Activated T-cell treated with anti-CD3 and anti-CD28 coated beads, Interleukin-2, amount 50 U/mL, for 24 hours (primary cell): ENCODE results near the gene TMEM72.

Source experiments
- DNase-seq: peaks from one replicate; pipeline ENCODE4 v3.0.0-alpha.2; 2020
- H3K27ac Mint-ChIP-seq: 2 replicates; pipeline ENCODE4 v1.8.0; 2020; ENCODE audit warnings: mild to moderate bottlenecking, mixed read lengths
- H3K27me3 Mint-ChIP-seq: 2 replicates; pipeline ENCODE4 v1.8.0; 2020; ENCODE audit warnings: mixed read lengths
- H3K36me3 Mint-ChIP-seq: 2 replicates; pipeline ENCODE4 v1.8.0; 2020; ENCODE audit warnings: low read depth, mixed read lengths
- H3K4me1 Mint-ChIP-seq: 2 replicates; pipeline ENCODE4 v1.8.0; 2020; ENCODE audit warnings: low read depth, mixed read lengths
- H3K4me3 Mint-ChIP-seq: 2 replicates; pipeline ENCODE4 v1.8.0; 2020; ENCODE audit warnings: mild to moderate bottlenecking, moderate library complexity, mixed read lengths
- H3K9me3 Mint-ChIP-seq: 2 replicates; pipeline ENCODE4 v1.8.0; 2020; ENCODE audit warnings: mixed read lengths

The TMEM72 gene

GRCh38 chr10:44946205-44946604, 35.1 kb downstream of the TMEM72 start:
- Mint-ChIP-seq H3K27ac (no peak overlapping the region), H3K4me3 (no peak overlapping the region)
- no peak for DNase-seq

DNA sequence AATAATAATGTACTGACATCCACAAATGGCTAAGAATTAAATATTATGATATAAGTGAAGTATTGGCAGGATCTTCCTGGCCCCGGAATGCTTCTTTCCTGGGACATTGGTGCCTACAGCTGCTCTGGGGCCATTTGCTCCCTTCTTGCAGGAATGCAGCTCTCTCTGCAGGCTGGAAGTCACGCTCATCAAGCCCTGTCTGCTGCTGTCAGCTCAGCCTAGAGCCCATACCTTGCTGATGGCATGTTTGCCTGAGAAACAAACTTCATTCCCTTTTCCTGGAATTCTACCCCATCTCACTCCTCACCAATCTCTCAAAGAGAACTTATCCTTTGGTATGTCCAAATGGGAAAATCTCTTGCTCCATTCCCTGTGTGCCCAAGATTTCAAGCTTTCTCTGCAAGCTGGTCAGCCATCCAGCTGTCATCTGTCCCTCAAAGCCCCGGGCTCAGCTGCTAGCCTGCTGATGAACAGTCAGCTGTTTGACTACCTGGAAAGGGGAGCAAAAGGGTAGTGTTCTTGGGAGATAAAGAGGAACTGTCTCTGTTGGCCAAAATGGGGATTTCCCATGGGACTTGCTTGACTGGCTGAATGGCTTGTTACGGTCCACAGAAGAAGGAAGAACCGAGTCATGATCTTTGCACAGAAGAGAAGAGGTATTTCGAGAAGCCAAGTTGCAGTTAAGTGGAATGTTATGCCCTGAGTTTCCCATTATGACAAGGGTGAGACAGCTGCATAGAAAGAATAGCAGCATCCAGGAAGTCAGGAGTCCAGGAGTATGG, 36.4 kb downstream of the TMEM72 start:
- H3K4me1 Mint-ChIP-seq = peaks cover 1% of the 10 kb centered on the region
- peaks cover 14% of the 10 kb centered on the region for H3K9me3 Mint-ChIP-seq
- peaks cover 1% of the 10 kb centered on the region for H3K36me3 Mint-ChIP-seq
- no peak for DNase-seq
- H3K4me3 Mint-ChIP-seq = no peak overlapping the region
- H3K27me3 Mint-ChIP-seq = peaks cover 12% of the 10 kb centered on the region
- H3K27ac Mint-ChIP-seq = no peak overlapping the region

More at GRCh38 chr10:44946205-44946604, 35.1 kb downstream of the TMEM72 start:
- Mint-ChIP-seq H3K36me3 (peaks cover under 1% of the 10 kb centered on the region), H3K4me1 (peaks cover 1% of the 10 kb centered on the region), H3K27me3 (peaks cover 17% of the 10 kb centered on the region), H3K9me3 (peaks cover 17% of the 10 kb centered on the region)

- Mint-ChIP-seq H3K27me3 (peaks cover 6% of the 10 kb centered on the region), H3K36me3 (peaks cover 1% of the 10 kb centered on the region), H3K4me3 (no peak overlapping the region), H3K4me1 (peaks cover 1% of the 10 kb centered on the region), H3K9me3 (peaks cover 14% of the 10 kb centered on the region), H3K27ac (no peak overlapping the region)
- no peak for DNase-seq
Observed at GRCh38 chr10:44948642-44949041, 37.5 kb downstream of the TMEM72 start.

DNA sequence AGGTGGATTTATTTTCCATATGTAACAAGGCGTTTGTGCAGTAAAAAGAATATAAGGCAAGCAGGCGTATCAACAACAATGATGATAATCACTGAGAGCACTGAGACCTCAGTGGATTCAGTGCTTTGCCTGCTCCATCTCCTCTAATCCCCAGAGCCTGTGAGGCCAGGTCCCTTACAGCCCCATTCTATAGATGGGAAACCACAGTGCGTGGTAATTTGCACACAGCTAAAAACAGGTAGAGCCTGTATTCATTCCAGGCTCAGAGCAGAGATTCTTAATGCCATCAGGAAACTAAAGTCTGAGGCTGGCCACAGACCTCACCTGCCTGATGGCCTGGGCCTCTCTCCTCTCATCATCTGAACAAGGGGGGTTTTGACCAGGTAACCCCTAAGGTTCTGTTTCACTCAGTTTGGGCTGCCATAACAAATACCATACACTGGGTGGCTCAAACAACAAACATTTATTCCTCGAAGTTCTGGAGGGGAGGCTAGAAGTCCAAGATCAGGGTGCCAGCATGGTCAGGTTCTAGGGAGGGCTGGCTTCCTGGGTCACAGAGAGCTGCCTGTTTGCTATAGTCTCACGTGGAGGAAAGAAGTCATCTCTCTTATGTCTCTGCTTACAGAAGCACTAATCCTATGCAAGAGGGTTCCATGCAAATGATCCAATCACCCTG, 38.1 kb downstream of the TMEM72 start:
- Mint-ChIP-seq H3K9me3 (peaks cover 11% of the 10 kb centered on the region), H3K4me3 (no peak overlapping the region), H3K27ac (no peak overlapping the region), H3K27me3 (peaks cover 4% of the 10 kb centered on the region), H3K36me3 (peaks cover 1% of the 10 kb centered on the region), H3K4me1 (peaks cover 1% of the 10 kb centered on the region)
- DNase-seq = no peak

DNA sequence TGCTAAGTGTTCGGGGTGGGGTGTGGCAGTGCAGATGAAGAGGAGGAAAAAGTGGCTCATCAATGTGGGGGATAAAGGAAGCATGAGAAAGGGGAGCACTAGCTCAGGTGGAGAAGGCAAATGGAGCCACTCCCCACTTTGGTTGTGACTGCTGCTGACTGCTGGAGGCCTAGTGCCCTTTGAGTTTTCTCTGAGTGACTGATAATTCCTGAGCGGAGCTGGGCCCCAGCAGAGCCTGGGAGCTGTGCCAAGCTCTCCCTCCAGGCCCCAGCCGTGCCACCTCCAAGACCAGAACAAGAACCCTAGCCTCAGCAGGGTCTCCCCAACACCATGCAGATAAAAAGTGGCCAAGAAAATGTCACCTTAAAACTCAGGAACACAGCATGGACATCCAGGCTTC, 38.8 kb downstream of the TMEM72 start:
- Mint-ChIP-seq H3K4me1 (peaks cover 1% of the 10 kb centered on the region), H3K4me3 (no peak overlapping the region), H3K27me3 (no peaks in the 10 kb centered on the region), H3K36me3 (peaks cover 1% of the 10 kb centered on the region), H3K9me3 (peaks cover 6% of the 10 kb centered on the region), H3K27ac (no peak overlapping the region)
- no peak for DNase-seq

GRCh38 chr10:44950326-44951225, 39.4 kb downstream of the TMEM72 start:
- Mint-ChIP-seq H3K27me3 (no peaks in the 10 kb centered on the region), H3K4me1 (peaks cover 1% of the 10 kb centered on the region), H3K27ac (no peak overlapping the region), H3K36me3 (peaks cover 2% of the 10 kb centered on the region), H3K4me3 (no peak overlapping the region), H3K9me3 (no peaks in the 10 kb centered on the region)
- no peak for DNase-seq

GRCh38 chr10:44951576-44952226, 40.6 kb downstream of the TMEM72 start:
- no peaks in the 10 kb centered on the region for H3K4me1 Mint-ChIP-seq
- no peak overlapping the region for H3K4me3 Mint-ChIP-seq
- no peaks in the 10 kb centered on the region for H3K27me3 Mint-ChIP-seq
- H3K27ac Mint-ChIP-seq = no peak overlapping the region
- peaks cover 13% of the 10 kb centered on the region for H3K36me3 Mint-ChIP-seq
- peaks cover under 1% of the 10 kb centered on the region for H3K9me3 Mint-ChIP-seq
- no peak for DNase-seq

- Mint-ChIP-seq H3K27ac (no peak overlapping the region), H3K4me3 (no peak overlapping the region), H3K4me1 (peaks cover 3% of the 10 kb centered on the region), H3K36me3 (peaks cover 17% of the 10 kb centered on the region), H3K9me3 (peaks cover 3% of the 10 kb centered on the region), H3K27me3 (no peaks in the 10 kb centered on the region)
- no peak for DNase-seq
Observed at GRCh38 chr10:44952779-44953231, 41.7 kb downstream of the TMEM72 start.

DNA sequence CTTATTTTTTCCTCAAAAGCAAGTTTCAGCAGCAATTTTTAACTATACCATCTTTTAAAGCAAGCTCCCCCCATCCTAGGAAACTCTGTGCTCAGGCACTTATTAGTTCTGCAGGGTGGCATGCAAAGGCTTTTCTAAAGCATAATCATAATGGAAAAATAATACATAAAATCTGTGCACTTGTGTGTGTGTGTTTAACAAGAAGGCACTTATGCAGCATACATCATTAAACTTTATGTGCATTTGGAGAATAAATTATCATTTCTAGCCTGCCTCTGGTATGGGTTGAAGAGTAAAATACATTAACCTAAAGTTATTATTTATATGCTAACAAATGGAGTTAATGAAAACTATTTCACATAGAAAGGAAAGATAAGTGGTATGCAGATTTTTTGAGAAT, 42.9 kb downstream of the TMEM72 start:
- DNase-seq = no peak

DNA sequence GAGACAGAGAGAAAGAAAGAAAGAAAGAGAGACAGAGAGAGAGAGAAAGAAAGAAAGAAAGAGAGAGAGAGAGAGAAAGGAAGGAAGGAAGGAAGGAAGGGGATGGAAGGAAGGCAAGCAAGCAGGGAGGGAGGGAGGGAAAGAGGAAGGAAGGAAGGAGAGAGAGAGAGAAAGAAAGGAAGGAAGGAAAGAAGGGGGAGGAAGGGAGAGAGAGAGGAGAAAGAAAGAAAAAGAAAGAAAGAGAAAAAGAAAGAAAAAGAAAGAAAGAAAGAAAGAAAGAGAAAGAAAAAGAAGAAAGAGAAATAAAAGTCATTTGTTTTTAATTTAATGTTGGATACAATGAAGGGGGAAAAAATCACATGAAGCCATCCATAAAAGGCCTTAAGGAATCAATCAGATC, 43.8 kb downstream of the TMEM72 start:
- peaks cover 16% of the 10 kb centered on the region for H3K4me1 Mint-ChIP-seq
- no peak overlapping the region for H3K27ac Mint-ChIP-seq
- no peak overlapping the region for H3K4me3 Mint-ChIP-seq
- DNase-seq = no peak
- H3K36me3 Mint-ChIP-seq = peaks cover 22% of the 10 kb centered on the region
- no peaks in the 10 kb centered on the region for H3K27me3 Mint-ChIP-seq
- peaks cover 3% of the 10 kb centered on the region for H3K9me3 Mint-ChIP-seq

More for the DNA sequence above, 42.9 kb downstream of the TMEM72 start:
- H3K4me3 Mint-ChIP-seq = no peak overlapping the region
- H3K27me3 Mint-ChIP-seq = no peaks in the 10 kb centered on the region
- no peak overlapping the region for H3K27ac Mint-ChIP-seq
- H3K4me1 Mint-ChIP-seq = peaks cover 14% of the 10 kb centered on the region
- peaks cover 19% of the 10 kb centered on the region for H3K36me3 Mint-ChIP-seq
- peaks cover 3% of the 10 kb centered on the region for H3K9me3 Mint-ChIP-seq

DNA sequence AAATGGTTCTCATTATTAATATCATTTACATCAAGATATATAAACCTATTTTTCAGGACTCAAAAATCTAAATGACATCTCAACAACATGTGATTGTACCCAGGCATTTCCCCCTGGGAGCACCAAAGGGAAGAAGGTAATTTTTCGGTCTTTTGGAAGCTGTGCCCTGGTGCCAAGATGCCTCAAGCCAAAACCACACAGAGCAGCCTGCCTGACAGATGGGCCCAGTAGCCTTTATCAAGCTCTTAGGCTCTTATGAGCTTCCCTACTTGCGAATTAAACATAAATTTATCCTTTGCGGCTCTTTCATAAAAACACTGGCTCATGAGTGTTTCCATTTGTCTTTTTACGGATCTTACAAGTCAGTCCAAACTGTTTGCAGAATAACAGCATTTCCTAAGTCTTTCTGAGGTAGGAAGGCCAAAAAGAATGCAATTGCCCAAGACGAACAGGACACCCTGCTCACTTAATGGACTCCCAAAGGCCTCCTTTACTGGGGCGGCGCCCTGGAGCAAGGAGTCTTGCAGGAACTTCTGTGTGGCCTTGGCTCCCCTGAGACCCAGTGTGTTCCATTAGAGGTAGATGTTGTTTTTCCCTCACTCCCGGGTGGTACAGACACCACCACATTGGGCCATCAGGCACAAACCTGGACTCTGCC, 44.4 kb downstream of the TMEM72 start:
- Mint-ChIP-seq H3K36me3 (peaks cover 22% of the 10 kb centered on the region), H3K4me3 (no peak overlapping the region), H3K4me1 (peaks cover 21% of the 10 kb centered on the region), H3K27ac (no peak overlapping the region), H3K27me3 (no peaks in the 10 kb centered on the region), H3K9me3 (peaks cover 3% of the 10 kb centered on the region)
- DNase-seq = no peak

GRCh38 chr10:44956226-44956625, 45.1 kb downstream of the TMEM72 start:
- no peaks in the 10 kb centered on the region for H3K27me3 Mint-ChIP-seq
- peaks cover 22% of the 10 kb centered on the region for H3K36me3 Mint-ChIP-seq
- peaks cover 23% of the 10 kb centered on the region for H3K4me1 Mint-ChIP-seq
- no peak for DNase-seq
- no peak overlapping the region for H3K4me3 Mint-ChIP-seq
- peaks cover 3% of the 10 kb centered on the region for H3K9me3 Mint-ChIP-seq
- H3K27ac Mint-ChIP-seq = no peak overlapping the region

- Mint-ChIP-seq H3K9me3 (peaks cover 3% of the 10 kb centered on the region), H3K4me1 (peaks cover 23% of the 10 kb centered on the region), H3K4me3 (no peak overlapping the region), H3K27ac (no peak overlapping the region), H3K36me3 (peaks cover 21% of the 10 kb centered on the region), H3K27me3 (no peaks in the 10 kb centered on the region)
- DNase-seq = no peak
Observed at GRCh38 chr10:44956717-44957706, 45.9 kb downstream of the TMEM72 start.
